Endothelial cell (in vitro differentiated cells): Measurements from ENCODE around the gene GPC3. TPM values are rescaled to one million over a fixed set of nuclear protein-coding genes. Genes with fewer than 3 reads are reported as not detected.

Experiments used
- DNase-seq: peaks from one replicate; pipeline ENCODE4 v3.0.0; 2021; ENCODE audit warnings: low spot score
- H3K27ac Mint-ChIP-seq: one replicate; pipeline ENCODE4 v1.8.0; 2021; ENCODE audit warnings: mixed read lengths, inconsistent platforms; ENCODE audit not compliant: unreplicated experiment
- H3K27me3 Mint-ChIP-seq: one replicate; pipeline ENCODE4 v1.8.0; 2021; ENCODE audit warnings: mild to moderate bottlenecking, moderate library complexity, mixed read lengths, inconsistent platforms; ENCODE audit not compliant: unreplicated experiment
- H3K36me3 Mint-ChIP-seq: one replicate; pipeline ENCODE4 v1.8.0; 2021; ENCODE audit warnings: mild to moderate bottlenecking, low read depth, mixed read lengths, inconsistent platforms; ENCODE audit not compliant: unreplicated experiment
- H3K4me1 Mint-ChIP-seq: one replicate; pipeline ENCODE4 v1.8.0; 2021; ENCODE audit warnings: mild to moderate bottlenecking, mixed read lengths, inconsistent platforms; ENCODE audit not compliant: unreplicated experiment
- H3K4me3 Mint-ChIP-seq: one replicate; pipeline ENCODE4 v1.8.0; 2021; ENCODE audit warnings: mild to moderate bottlenecking, mixed read lengths, inconsistent platforms; ENCODE audit not compliant: unreplicated experiment
- H3K9me3 Mint-ChIP-seq: one replicate; pipeline ENCODE4 v1.8.0; 2021; ENCODE audit warnings: mixed read lengths, inconsistent platforms; ENCODE audit not compliant: unreplicated experiment
- total RNA-seq: library from RNA; stranded (reverse); fragmentation: NEBNext Ultra II Directional; extraction: Animal tissue kit (Norgen Biotek cat#: 25700); gene quantifications from one replicate; pipeline ENCODE4 v1.2.1, GENCODE V29; 2021; ENCODE audit not compliant: unreplicated experiment
- TF ChIP-seq, protein P1 (sequence below): fragments of 200-600 bp; sonication (generic); IDR thresholded peaks from one replicate; pipeline ENCODE4 v1.5.0; 2021; ENCODE audit warnings: antibody characterized with exemption; ENCODE audit not compliant: unreplicated experiment

GPC3 gene
- total RNA-seq, 1 donor from 2014 or later: 4.7 TPM

GRCh38 chrX:133583825-133584224 lies 401.6 kb downstream of the GPC3 start:
- Mint-ChIP-seq H3K27me3 (peaks cover 2% of the 10 kb centered on the region), H3K4me3 (no peak overlapping the region), H3K4me1 (no peaks in the 10 kb centered on the region), H3K36me3 (no peaks in the 10 kb centered on the region), H3K9me3 (no peaks in the 10 kb centered on the region), H3K27ac (no peak overlapping the region)
- DNase-seq: no peak
- TF ChIP-seq, protein P1, sequence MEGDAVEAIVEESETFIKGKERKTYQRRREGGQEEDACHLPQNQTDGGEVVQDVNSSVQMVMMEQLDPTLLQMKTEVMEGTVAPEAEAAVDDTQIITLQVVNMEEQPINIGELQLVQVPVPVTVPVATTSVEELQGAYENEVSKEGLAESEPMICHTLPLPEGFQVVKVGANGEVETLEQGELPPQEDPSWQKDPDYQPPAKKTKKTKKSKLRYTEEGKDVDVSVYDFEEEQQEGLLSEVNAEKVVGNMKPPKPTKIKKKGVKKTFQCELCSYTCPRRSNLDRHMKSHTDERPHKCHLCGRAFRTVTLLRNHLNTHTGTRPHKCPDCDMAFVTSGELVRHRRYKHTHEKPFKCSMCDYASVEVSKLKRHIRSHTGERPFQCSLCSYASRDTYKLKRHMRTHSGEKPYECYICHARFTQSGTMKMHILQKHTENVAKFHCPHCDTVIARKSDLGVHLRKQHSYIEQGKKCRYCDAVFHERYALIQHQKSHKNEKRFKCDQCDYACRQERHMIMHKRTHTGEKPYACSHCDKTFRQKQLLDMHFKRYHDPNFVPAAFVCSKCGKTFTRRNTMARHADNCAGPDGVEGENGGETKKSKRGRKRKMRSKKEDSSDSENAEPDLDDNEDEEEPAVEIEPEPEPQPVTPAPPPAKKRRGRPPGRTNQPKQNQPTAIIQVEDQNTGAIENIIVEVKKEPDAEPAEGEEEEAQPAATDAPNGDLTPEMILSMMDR: no peak

DNA sequence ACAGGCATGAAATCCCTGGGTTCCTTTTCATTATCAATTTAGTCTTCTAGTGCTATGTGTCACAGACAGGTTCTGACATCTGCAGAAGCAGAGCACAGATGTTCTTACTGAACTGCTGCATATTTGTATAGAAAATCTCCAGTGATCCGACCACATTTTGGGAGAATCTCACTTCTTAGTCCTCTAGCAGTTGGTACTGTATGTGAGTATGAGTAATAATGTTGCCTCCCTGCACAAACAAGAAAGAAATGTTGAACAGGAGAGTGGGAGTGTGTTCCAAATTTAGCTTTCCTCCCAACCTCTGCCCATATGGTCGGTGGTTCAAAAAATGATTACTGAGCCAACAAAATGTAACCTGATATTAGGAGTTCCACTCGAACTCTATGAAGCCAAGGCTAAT lies 404.8 kb downstream of the GPC3 start:
- DNase-seq: no peak
- TF ChIP-seq, protein P1: no peak
- H3K27me3 Mint-ChIP-seq: peaks cover 2% of the 10 kb centered on the region
- no peaks in the 10 kb centered on the region for H3K36me3 Mint-ChIP-seq
- H3K9me3 Mint-ChIP-seq: no peaks in the 10 kb centered on the region
- no peaks in the 10 kb centered on the region for H3K4me1 Mint-ChIP-seq
- H3K27ac Mint-ChIP-seq: no peak overlapping the region
- no peak overlapping the region for H3K4me3 Mint-ChIP-seq

DNA sequence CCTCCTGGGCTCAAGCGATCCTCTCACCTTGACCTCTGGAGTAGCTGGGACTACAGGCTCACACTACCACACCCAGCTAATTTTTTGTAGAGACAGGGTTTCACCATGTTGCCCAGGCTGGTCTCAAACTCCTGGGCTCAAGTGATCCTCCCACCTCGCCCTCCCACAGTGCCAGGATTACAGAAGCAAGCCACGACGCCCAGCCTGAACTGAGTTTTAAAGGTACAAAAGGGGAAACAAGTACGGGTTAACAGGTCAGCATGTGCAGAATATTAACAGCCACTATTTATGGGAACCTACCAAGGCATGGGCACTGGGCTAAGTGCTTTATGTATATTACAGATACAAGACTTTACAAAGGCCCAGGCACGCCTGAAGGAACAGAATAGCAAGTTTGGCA lies 405.8 kb downstream of the GPC3 start:
- Mint-ChIP-seq H3K9me3 (no peaks in the 10 kb centered on the region), H3K36me3 (no peaks in the 10 kb centered on the region), H3K27me3 (peaks cover 2% of the 10 kb centered on the region), H3K27ac (no peak overlapping the region), H3K4me3 (no peak overlapping the region), H3K4me1 (no peaks in the 10 kb centered on the region)
- no peak for DNase-seq
- TF ChIP-seq, protein P1: no peak

DNA sequence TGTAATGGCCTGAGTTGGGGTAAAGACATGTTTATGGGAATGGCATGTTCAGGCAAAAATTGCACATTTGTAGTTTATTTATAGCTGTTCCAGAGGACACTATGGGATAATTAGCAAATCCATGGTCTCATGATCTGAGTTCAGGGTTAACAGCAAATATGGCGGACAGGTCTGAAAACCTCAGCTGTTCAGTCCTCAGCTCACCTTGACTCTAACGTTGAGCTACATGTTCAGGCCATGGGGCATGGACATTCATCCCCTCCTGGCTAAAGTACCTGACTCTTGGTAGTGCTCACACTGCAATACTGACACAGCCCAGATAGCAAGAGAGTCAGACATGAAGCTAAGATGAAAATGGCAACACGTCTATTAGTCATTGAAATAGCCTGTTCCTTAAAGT lies 408.5 kb downstream of the GPC3 start:
- TF ChIP-seq, protein P1: no peak
- no peak for DNase-seq
- Mint-ChIP-seq H3K27me3 (no peaks in the 10 kb centered on the region), H3K9me3 (no peaks in the 10 kb centered on the region), H3K4me3 (no peak overlapping the region), H3K4me1 (no peaks in the 10 kb centered on the region), H3K27ac (no peak overlapping the region), H3K36me3 (no peaks in the 10 kb centered on the region)

DNA sequence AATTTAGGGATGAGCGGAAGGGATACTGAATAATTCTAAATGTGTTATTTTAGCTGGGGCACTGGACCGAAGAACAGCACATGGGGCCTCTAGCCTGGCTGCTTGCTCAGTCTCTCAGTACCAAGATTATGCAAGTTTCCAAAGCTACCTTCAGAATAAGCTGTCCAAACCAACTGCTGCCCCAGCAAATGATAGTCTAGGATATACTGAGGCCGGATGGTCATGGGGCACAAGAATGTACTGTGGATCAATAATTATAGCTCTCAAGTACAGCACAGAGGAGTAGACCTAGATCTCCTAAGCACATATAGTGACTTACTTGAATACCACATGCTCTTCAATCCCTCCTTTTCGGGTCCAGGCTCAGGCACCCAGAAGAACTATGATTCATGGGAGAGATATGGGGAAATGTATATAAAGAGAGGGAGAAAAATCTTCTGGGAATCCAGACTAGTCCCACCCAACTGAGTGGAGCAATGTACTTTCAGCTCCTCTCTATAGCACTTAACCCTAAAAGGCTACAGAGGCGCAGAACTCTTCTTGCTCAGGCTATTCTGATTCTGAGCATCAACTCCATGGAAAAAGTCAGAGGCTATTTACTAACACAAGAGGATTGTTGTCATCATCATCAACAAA lies 409.8 kb downstream of the GPC3 start:
- Mint-ChIP-seq H3K36me3 (no peaks in the 10 kb centered on the region), H3K27me3 (no peaks in the 10 kb centered on the region), H3K9me3 (no peaks in the 10 kb centered on the region), H3K4me1 (no peaks in the 10 kb centered on the region), H3K27ac (no peak overlapping the region), H3K4me3 (no peak overlapping the region)
- DNase-seq: no peak
- TF ChIP-seq, protein P1: no peak
